Liver (tissue), 3 donors: ENCODE data around the gene OR5A2.

Source experiments
- CTCF ChIP-seq: fragments of 150-350 bp; IDR thresholded peaks from 2 replicates; pipeline ENCODE4 v1.5.1; 2017; ENCODE audit warnings: improper control_type of control experiment, low read depth, low read length; ENCODE audit not compliant: missing input control
- EGR1 ChIP-seq, 2 donors: IDR thresholded peaks; 2 replicates each; pipeline ENCODE4 v1.6.1; 2016 to 2018; ENCODE audit warnings: antibody characterized with exemption in 2 of 2, low read depth in 2 of 2
- FOXA1 ChIP-seq: IDR thresholded peaks from 2 replicates; pipeline ENCODE4 v1.6.1; 2016; ENCODE audit warnings: antibody characterized with exemption
- GABPA ChIP-seq, 2 donors: IDR thresholded peaks in 1 of 2; conservative IDR thresholded peaks in 1 of 2; 2 replicates each; pipeline ENCODE4 v1.6.1; 2016; ENCODE audit warnings: antibody characterized with exemption in 2 of 2, mild to moderate bottlenecking in 1 of 2, moderate library complexity in 1 of 2
- JUND ChIP-seq, 2 donors: IDR thresholded peaks; 2 replicates each; pipeline ENCODE4 v1.6.1; 2016; ENCODE audit warnings: antibody characterized with exemption in 2 of 2
- TAF1 ChIP-seq: conservative IDR thresholded peaks from 2 replicates; pipeline ENCODE4 v1.6.1; 2016; ENCODE audit warnings: antibody characterized with exemption, mild to moderate bottlenecking
- ZBTB33 ChIP-seq: IDR thresholded peaks from 2 replicates; pipeline ENCODE4 v1.6.1; 2016; ENCODE audit warnings: antibody characterized with exemption
- TF ChIP-seq, protein P1 (sequence below): IDR thresholded peaks from 2 replicates; pipeline ENCODE4 v1.6.1; 2016; ENCODE audit warnings: antibody characterized with exemption
- TF ChIP-seq, protein P2 (sequence below): IDR thresholded peaks from 2 replicates; pipeline ENCODE4 v1.6.1; 2016; ENCODE audit warnings: antibody characterized with exemption, mild to moderate bottlenecking
- donor health status: healthy.
- donor health status: healthy.

DNA sequence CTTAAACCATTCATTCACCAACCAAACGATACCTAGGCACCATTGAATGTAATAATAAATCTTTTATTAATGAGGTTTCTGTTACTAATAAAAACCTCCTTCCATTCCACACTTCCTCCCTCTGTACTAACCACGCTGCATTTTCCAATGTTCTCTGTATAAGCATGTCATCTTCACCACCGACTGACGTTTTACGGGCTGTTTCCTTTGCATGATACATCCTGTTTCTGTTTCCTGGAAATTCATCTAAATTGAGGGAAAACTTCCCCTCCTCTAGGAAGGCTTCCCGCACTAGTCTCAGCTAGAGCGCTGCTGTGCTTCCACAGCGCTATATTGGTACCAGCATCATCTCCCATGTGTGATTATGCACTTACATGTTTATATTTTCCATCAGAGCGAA is 49.0 kb upstream of the OR5A2 start:
- TF ChIP-seq CTCF (no peak), FOXA1 (no peak), ZBTB33 (no peak), GABPA (IDR thresholded peaks at IDR 0.05 in 1 of 2, conservative IDR thresholded peaks at IDR 0.05 in 1 of 2) (no peak), JUND (IDR thresholded peaks at IDR 0.05) (no peak), TAF1 (no peak), EGR1 (IDR thresholded peaks at IDR 0.05; ENCODE audit: low read depth in 2 of 2) (no peak)
- TF ChIP-seq, protein P1, sequence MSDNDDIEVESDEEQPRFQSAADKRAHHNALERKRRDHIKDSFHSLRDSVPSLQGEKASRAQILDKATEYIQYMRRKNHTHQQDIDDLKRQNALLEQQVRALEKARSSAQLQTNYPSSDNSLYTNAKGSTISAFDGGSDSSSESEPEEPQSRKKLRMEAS = no peak
- TF ChIP-seq, protein P2, sequence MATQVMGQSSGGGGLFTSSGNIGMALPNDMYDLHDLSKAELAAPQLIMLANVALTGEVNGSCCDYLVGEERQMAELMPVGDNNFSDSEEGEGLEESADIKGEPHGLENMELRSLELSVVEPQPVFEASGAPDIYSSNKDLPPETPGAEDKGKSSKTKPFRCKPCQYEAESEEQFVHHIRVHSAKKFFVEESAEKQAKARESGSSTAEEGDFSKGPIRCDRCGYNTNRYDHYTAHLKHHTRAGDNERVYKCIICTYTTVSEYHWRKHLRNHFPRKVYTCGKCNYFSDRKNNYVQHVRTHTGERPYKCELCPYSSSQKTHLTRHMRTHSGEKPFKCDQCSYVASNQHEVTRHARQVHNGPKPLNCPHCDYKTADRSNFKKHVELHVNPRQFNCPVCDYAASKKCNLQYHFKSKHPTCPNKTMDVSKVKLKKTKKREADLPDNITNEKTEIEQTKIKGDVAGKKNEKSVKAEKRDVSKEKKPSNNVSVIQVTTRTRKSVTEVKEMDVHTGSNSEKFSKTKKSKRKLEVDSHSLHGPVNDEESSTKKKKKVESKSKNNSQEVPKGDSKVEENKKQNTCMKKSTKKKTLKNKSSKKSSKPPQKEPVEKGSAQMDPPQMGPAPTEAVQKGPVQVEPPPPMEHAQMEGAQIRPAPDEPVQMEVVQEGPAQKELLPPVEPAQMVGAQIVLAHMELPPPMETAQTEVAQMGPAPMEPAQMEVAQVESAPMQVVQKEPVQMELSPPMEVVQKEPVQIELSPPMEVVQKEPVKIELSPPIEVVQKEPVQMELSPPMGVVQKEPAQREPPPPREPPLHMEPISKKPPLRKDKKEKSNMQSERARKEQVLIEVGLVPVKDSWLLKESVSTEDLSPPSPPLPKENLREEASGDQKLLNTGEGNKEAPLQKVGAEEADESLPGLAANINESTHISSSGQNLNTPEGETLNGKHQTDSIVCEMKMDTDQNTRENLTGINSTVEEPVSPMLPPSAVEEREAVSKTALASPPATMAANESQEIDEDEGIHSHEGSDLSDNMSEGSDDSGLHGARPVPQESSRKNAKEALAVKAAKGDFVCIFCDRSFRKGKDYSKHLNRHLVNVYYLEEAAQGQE = no peak
